ENCODE data around the gene KRT20.

KRT20 gene

GRCh38 chr17:40895106-40895730 lies 10.2 kb upstream of the KRT20 start:
- Histone ChIP-seq H3K36me3 (ENCODE audit: insufficient read depth, low read length) (no peaks in the 10 kb centered on the region), H3K27me3 (ENCODE audit: control insufficient read depth, insufficient read depth, low read length) (peaks cover 40% of the 10 kb centered on the region), H3K4me1 (ENCODE audit: control insufficient read depth, insufficient read depth, low read length) (no peaks in the 10 kb centered on the region), H3K4me3 (ENCODE audit: low read length) (no peak overlapping the region), H3K4me2 (ENCODE audit: low read length) (no peak overlapping the region), H3K9ac (ENCODE audit: low read depth, low read length) (no peak overlapping the region), H3K9me3 (replicated peaks; ENCODE audit: low read length) (no peaks in the 10 kb centered on the region)

GRCh38 chr17:40888196-40888720 lies 3.2 kb upstream of the KRT20 start:
- H3K36me3 ChIP-seq (ENCODE audit: insufficient read depth, low read length) = no peaks in the 10 kb centered on the region
- no peak overlapping the region for H3K4me3 ChIP-seq (ENCODE audit: low read length)
- H3K9me3 ChIP-seq (replicated peaks; ENCODE audit: low read length) = no peaks in the 10 kb centered on the region
- no peak overlapping the region for H3K9ac ChIP-seq (ENCODE audit: low read depth, low read length)
- H3K4me2 ChIP-seq (ENCODE audit: low read length) = no peak overlapping the region
- no peaks in the 10 kb centered on the region for H3K4me1 ChIP-seq (ENCODE audit: control insufficient read depth, insufficient read depth, low read length)
- peaks cover 56% of the 10 kb centered on the region for H3K27me3 ChIP-seq (ENCODE audit: control insufficient read depth, insufficient read depth, low read length)

- H3K4me3 ChIP-seq (ENCODE audit: low read length) = no peak overlapping the region
- no peaks in the 10 kb centered on the region for H3K36me3 ChIP-seq (ENCODE audit: insufficient read depth, low read length)
- peaks cover 45% of the 10 kb centered on the region for H3K27me3 ChIP-seq (ENCODE audit: control insufficient read depth, insufficient read depth, low read length)
These were observed 1.0 kb upstream of the KRT20 start for GRCh38 chr17:40886090-40886489.

GRCh38 chr17:40883626-40884334 lies 1.3 kb downstream of the KRT20 start:
- Histone ChIP-seq H3K27me3 (ENCODE audit: control insufficient read depth, insufficient read depth, low read length) (peaks cover 25% of the 10 kb centered on the region), H3K9ac (ENCODE audit: low read depth, low read length) (no peak overlapping the region), H3K36me3 (ENCODE audit: insufficient read depth, low read length) (no peaks in the 10 kb centered on the region)

More at GRCh38 chr17:40886090-40886489, 1.0 kb upstream of the KRT20 start:
- Histone ChIP-seq H3K9me3 (replicated peaks; ENCODE audit: low read length) (no peaks in the 10 kb centered on the region), H3K4me2 (ENCODE audit: low read length) (no peak overlapping the region), H3K9ac (ENCODE audit: low read depth, low read length) (no peak overlapping the region), H3K4me1 (ENCODE audit: control insufficient read depth, insufficient read depth, low read length) (no peaks in the 10 kb centered on the region)

GRCh38 chr17:40883031-40883430 lies 2.0 kb downstream of the KRT20 start:
- Histone ChIP-seq H3K27me3 (ENCODE audit: control insufficient read depth, insufficient read depth, low read length) (peaks cover 17% of the 10 kb centered on the region), H3K9ac (ENCODE audit: low read depth, low read length) (no peak overlapping the region), H3K36me3 (ENCODE audit: insufficient read depth, low read length) (no peaks in the 10 kb centered on the region), H3K4me2 (ENCODE audit: low read length) (no peak overlapping the region), H3K4me3 (ENCODE audit: low read length) (no peak overlapping the region), H3K9me3 (replicated peaks; ENCODE audit: low read length) (no peaks in the 10 kb centered on the region), H3K4me1 (ENCODE audit: control insufficient read depth, insufficient read depth, low read length) (no peaks in the 10 kb centered on the region)

More at GRCh38 chr17:40883626-40884334, 1.3 kb downstream of the KRT20 start:
- Histone ChIP-seq H3K4me1 (ENCODE audit: control insufficient read depth, insufficient read depth, low read length) (no peaks in the 10 kb centered on the region), H3K9me3 (replicated peaks; ENCODE audit: low read length) (no peaks in the 10 kb centered on the region), H3K4me2 (ENCODE audit: low read length) (no peak overlapping the region), H3K4me3 (ENCODE audit: low read length) (no peak overlapping the region)

GRCh38 chr17:40879026-40879425 lies 6.0 kb downstream of the KRT20 start:
- Histone ChIP-seq H3K4me3 (ENCODE audit: low read length) (no peak overlapping the region), H3K36me3 (ENCODE audit: insufficient read depth, low read length) (no peaks in the 10 kb centered on the region), H3K4me2 (ENCODE audit: low read length) (no peak overlapping the region), H3K4me1 (ENCODE audit: control insufficient read depth, insufficient read depth, low read length) (no peaks in the 10 kb centered on the region), H3K27me3 (ENCODE audit: control insufficient read depth, insufficient read depth, low read length) (peaks cover 7% of the 10 kb centered on the region), H3K9me3 (replicated peaks; ENCODE audit: low read length) (no peaks in the 10 kb centered on the region), H3K9ac (ENCODE audit: low read depth, low read length) (no peak overlapping the region)

GRCh38 chr17:40878044-40878443 lies 7.0 kb downstream of the KRT20 start:
- H3K4me2 ChIP-seq (ENCODE audit: low read length) = no peak overlapping the region
- no peak overlapping the region for H3K4me3 ChIP-seq (ENCODE audit: low read length)
- H3K9ac ChIP-seq (ENCODE audit: low read depth, low read length) = no peak overlapping the region
- H3K36me3 ChIP-seq (ENCODE audit: insufficient read depth, low read length) = no peaks in the 10 kb centered on the region
- no peaks in the 10 kb centered on the region for H3K4me1 ChIP-seq (ENCODE audit: control insufficient read depth, insufficient read depth, low read length)
- no peaks in the 10 kb centered on the region for H3K27me3 ChIP-seq (ENCODE audit: control insufficient read depth, insufficient read depth, low read length)
- H3K9me3 ChIP-seq (replicated peaks; ENCODE audit: low read length) = no peaks in the 10 kb centered on the region

- no peaks in the 10 kb centered on the region for H3K9me3 ChIP-seq (replicated peaks; ENCODE audit: low read length)
- H3K4me3 ChIP-seq (ENCODE audit: low read length) = no peak overlapping the region
- no peak overlapping the region for H3K9ac ChIP-seq (ENCODE audit: low read depth, low read length)
- no peak overlapping the region for H3K4me2 ChIP-seq (ENCODE audit: low read length)
- H3K36me3 ChIP-seq (ENCODE audit: insufficient read depth, low read length) = no peaks in the 10 kb centered on the region
- no peaks in the 10 kb centered on the region for H3K4me1 ChIP-seq (ENCODE audit: control insufficient read depth, insufficient read depth, low read length)
- no peaks in the 10 kb centered on the region for H3K27me3 ChIP-seq (ENCODE audit: control insufficient read depth, insufficient read depth, low read length)
These were observed 11.2 kb downstream of the KRT20 start for GRCh38 chr17:40873801-40874200.

- Histone ChIP-seq H3K27me3 (ENCODE audit: control insufficient read depth, insufficient read depth, low read length) (no peaks in the 10 kb centered on the region), H3K9ac (ENCODE audit: low read depth, low read length) (no peak overlapping the region), H3K4me1 (ENCODE audit: control insufficient read depth, insufficient read depth, low read length) (no peaks in the 10 kb centered on the region), H3K4me3 (ENCODE audit: low read length) (no peak overlapping the region), H3K9me3 (replicated peaks; ENCODE audit: low read length) (no peaks in the 10 kb centered on the region), H3K36me3 (ENCODE audit: insufficient read depth, low read length) (no peaks in the 10 kb centered on the region), H3K4me2 (ENCODE audit: low read length) (no peak overlapping the region)
These were observed 11.8 kb downstream of the KRT20 start for GRCh38 chr17:40873255-40873654.

- Histone ChIP-seq H3K4me3 (ENCODE audit: low read length) (no peak overlapping the region), H3K36me3 (ENCODE audit: insufficient read depth, low read length) (no peaks in the 10 kb centered on the region), H3K9me3 (replicated peaks; ENCODE audit: low read length) (no peaks in the 10 kb centered on the region), H3K9ac (ENCODE audit: low read depth, low read length) (no peak overlapping the region), H3K4me1 (ENCODE audit: control insufficient read depth, insufficient read depth, low read length) (no peaks in the 10 kb centered on the region), H3K4me2 (ENCODE audit: low read length) (no peak overlapping the region), H3K27me3 (ENCODE audit: control insufficient read depth, insufficient read depth, low read length) (no peaks in the 10 kb centered on the region)
These were observed 12.6 kb downstream of the KRT20 start for GRCh38 chr17:40872416-40872815.

GRCh38 chr17:40871316-40871715 lies 13.7 kb downstream of the KRT20 start:
- H3K9me3 ChIP-seq (replicated peaks; ENCODE audit: low read length) = no peaks in the 10 kb centered on the region
- H3K4me1 ChIP-seq (ENCODE audit: control insufficient read depth, insufficient read depth, low read length) = no peaks in the 10 kb centered on the region
- no peaks in the 10 kb centered on the region for H3K36me3 ChIP-seq (ENCODE audit: insufficient read depth, low read length)
- H3K4me2 ChIP-seq (ENCODE audit: low read length) = no peak overlapping the region
- H3K9ac ChIP-seq (ENCODE audit: low read depth, low read length) = no peak overlapping the region
- H3K4me3 ChIP-seq (ENCODE audit: low read length) = no peak overlapping the region
- H3K27me3 ChIP-seq (ENCODE audit: control insufficient read depth, insufficient read depth, low read length) = no peaks in the 10 kb centered on the region

- no peak overlapping the region for H3K4me2 ChIP-seq (ENCODE audit: low read length)
- no peaks in the 10 kb centered on the region for H3K27me3 ChIP-seq (ENCODE audit: control insufficient read depth, insufficient read depth, low read length)
- no peaks in the 10 kb centered on the region for H3K9me3 ChIP-seq (replicated peaks; ENCODE audit: low read length)
- no peaks in the 10 kb centered on the region for H3K36me3 ChIP-seq (ENCODE audit: insufficient read depth, low read length)
- H3K9ac ChIP-seq (ENCODE audit: low read depth, low read length) = no peak overlapping the region
- H3K4me1 ChIP-seq (ENCODE audit: control insufficient read depth, insufficient read depth, low read length) = no peaks in the 10 kb centered on the region
- no peak overlapping the region for H3K4me3 ChIP-seq (ENCODE audit: low read length)
These were observed 14.9 kb downstream of the KRT20 start for GRCh38 chr17:40870136-40870535.
